ENCODE measurements around the gene CDK11B. TPM values are rescaled to one million over a fixed set of nuclear protein-coding genes. Genes with fewer than 3 reads are reported as not detected.

Gene CDK11B
- total and polyA plus RNA-seq, 2 experiments from 2014 or later, result 22.4 to 76.7 TPM

GRCh38 chr1:1630191-1630964 is 28.4 kb downstream of the CDK11B start:
- Histone ChIP-seq H3K36me3 (ENCODE audit: insufficient read depth) (no peaks in the 10 kb centered on the region), H3F3A (replicated peaks; ENCODE audit: low read depth) (0 out of 2 replicates have a peak, but pooled peaks cover 3% of the 10 kb centered on the region), H3K27ac (ENCODE audit: low read depth) (no peak overlapping the region), H4K20me1 (replicated peaks; ENCODE audit: insufficient read depth) (no peaks in the 10 kb centered on the region), H3K4me2 (peak overlapping the region; percentile 74; the same call in 1 of the 2 replicates), H3K4me3 (peak overlapping the region; percentile 50), H2AFZ (no peak overlapping the region), H3K4me1 (ENCODE audit: insufficient read depth) (no peaks in the 10 kb centered on the region), H3K9me2 (ENCODE audit: insufficient read depth) (no peaks in the 10 kb centered on the region), H3K27me3 (ENCODE audit: insufficient read depth) (peaks cover 19% of the 10 kb centered on the region), H3K79me2 (replicated peaks; ENCODE audit: insufficient read depth) (no peaks in the 10 kb centered on the region)
- no peaks in the 10 kb centered on the region for H3K4me1 Mint-ChIP-seq
- peak; percentile 13 for ATAC-seq
- H3K9me3 Mint-ChIP-seq, result no peaks in the 10 kb centered on the region; the same call in 2 of the 3 replicates
- DNase-seq (ENCODE audit: low spot score), result peak; percentile 93
- no peaks in the 10 kb centered on the region for H3K36me3 Mint-ChIP-seq (ENCODE audit: low read depth)
- H3K27ac Mint-ChIP-seq, result peak overlapping the region; percentile 89; the same call in 1 of the 2 replicates
- TF ChIP-seq CTCF (conservative IDR thresholded peaks at IDR 0.05; ENCODE audit: low read depth in 2 of 2), result 0 out of 4 replicates have a peak, but pooled peaks of 1 of the 2 experiments have one; percentile 1
- TF ChIP-seq CREB1 (CRISPR knock-in tag; IDR thresholded peaks at IDR 0.05; ENCODE audit: low read depth), result 0 out of 2 replicates have a peak, but pooled peaks have one; percentile 42
- TF ChIP-seq ZNF462 (CRISPR knock-in tag; IDR thresholded peaks at IDR 0.05), result no peak
- no peak for TF ChIP-seq REST (IDR thresholded peaks at IDR 0.05; ENCODE audit: unreplicated experiment)
- TF ChIP-seq NANOG (IDR thresholded peaks at IDR 0.05; ENCODE audit: borderline replicate concordance), result no peak
- peak; percentile 62 for TF ChIP-seq POLR2AphosphoS5 (IDR thresholded peaks at IDR 0.05; ENCODE audit: low read depth)
- H3K27me3 Mint-ChIP-seq (ENCODE audit: insufficient read depth, low read depth, poor library complexity), result peaks cover 11% of the 10 kb centered on the region
- peak overlapping the region; percentile 77 for H3K4me3 Mint-ChIP-seq
